GM12875 (cell line): ENCODE results near the gene FOXP1.

ENCODE experiments used
- H3K4me3 ChIP-seq: one replicate; pipeline ENCODE4 v1.5.1; 2011; ENCODE audit warnings: low read depth, low read length, control low read depth
- CTCF ChIP-seq: IDR thresholded peaks from 2 replicates; pipeline ENCODE4 v1.5.1; 2011; ENCODE audit warnings: low read depth, mild to moderate bottlenecking, control low read depth, inconsistent platforms, low read length, moderate library complexity, borderline replicate concordance; ENCODE audit not compliant: insufficient read depth

Gene FOXP1

GRCh38 chr3:71458895-71459294 lies 124.6 kb downstream of the FOXP1 start:
- TF ChIP-seq CTCF, result no peak

DNA sequence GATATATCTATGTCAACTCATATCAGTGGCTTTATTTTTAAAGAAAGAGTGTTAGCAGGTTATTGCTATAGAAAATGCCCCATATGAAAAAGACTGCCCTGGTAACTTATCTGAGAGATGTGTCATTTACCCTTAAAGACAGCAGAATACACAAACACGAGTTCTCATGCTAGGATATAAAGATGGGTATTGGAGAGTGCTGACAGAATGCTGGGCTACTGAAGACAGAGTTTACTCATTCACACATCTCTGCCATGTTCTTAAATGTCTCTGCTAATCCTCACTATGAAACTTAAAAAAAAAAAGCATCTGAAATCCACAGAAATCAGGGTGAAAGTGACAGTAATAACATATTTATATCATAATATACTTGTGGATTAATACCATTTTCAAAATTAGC lies 126.7 kb downstream of the FOXP1 start:
- no peak overlapping the region for H3K4me3 ChIP-seq
- TF ChIP-seq CTCF, result no peak

More at GRCh38 chr3:71458895-71459294, 124.6 kb downstream of the FOXP1 start:
- no peak overlapping the region for H3K4me3 ChIP-seq

- TF ChIP-seq CTCF, result no peak
Measured at GRCh38 chr3:71456156-71456555, 127.4 kb downstream of the FOXP1 start.

DNA sequence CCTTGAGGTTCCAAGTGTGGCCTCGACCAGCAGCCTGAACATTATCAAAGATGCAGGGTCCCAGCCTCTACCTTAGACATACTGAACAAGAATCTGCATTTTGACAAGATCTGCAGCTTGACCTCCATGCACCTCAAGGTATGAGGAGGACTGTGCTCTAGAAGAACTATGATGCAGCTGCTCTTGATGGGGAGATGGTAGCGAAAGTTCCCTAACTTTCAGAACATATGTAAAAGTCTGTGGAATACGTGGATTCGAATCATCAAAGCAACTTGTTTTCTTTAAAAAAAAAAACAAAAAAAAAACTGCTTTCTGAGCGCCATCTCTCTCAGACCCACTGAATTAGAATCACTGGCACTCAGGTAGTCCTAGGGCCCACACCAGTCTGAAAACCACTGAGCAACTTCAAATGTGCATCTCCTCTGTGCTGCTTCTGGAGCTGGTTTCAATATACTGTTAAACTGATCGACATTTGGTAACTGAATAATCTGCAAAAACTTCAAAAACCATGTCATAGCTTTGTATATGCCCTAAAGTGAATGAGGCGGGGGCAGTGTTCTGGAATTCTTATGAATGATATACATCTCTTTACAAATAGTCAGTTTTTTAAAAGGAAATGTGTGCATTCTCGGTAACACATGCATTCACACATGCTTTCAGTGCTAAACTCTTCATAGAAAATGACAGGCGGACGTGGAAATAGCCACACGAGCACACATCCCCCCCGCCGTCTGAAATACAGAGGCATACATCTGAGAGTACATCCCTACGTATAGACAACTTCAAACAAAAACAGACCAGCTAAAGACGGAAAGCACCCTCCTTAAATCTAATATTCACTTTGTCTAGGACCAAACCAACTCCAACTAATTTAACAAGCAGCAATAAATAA lies 128.8 kb downstream of the FOXP1 start:
- TF ChIP-seq CTCF, result no peak
- H3K4me3 ChIP-seq, result no peak overlapping the region

More at GRCh38 chr3:71456156-71456555, 127.4 kb downstream of the FOXP1 start:
- no peak overlapping the region for H3K4me3 ChIP-seq

- no peak overlapping the region for H3K4me3 ChIP-seq
- no peak for TF ChIP-seq CTCF
Measured at GRCh38 chr3:71453822-71454511, 129.6 kb downstream of the FOXP1 start.

DNA sequence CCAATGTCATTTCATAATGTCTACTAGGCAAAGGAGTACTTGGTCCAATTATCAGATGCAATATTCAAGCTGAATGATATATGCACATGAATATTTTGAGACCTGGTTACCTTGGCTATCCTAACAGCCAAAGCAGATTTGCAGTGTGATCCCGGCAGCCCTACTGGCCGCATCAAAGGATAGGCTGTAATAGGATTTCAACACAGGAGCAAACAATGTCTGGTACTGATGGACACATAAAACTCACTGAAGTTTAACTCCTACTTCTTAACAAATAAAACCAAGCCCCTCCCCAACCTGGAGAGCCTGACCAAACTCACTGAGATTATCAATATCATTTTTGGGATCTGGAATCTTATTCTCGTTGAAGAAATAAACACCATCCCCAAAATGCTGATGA lies 130.2 kb downstream of the FOXP1 start:
- no peak for TF ChIP-seq CTCF
- H3K4me3 ChIP-seq, result no peak overlapping the region

- no peak for TF ChIP-seq CTCF
- no peak overlapping the region for H3K4me3 ChIP-seq
Measured at GRCh38 chr3:71451812-71452211, 131.7 kb downstream of the FOXP1 start.
